HEK293 (cell line): Measurements from ENCODE around the gene TAPBP.

Source experiments
- KLF1 ChIP-seq: fragments of 450-650 bp; formaldehyde crosslinking; IDR thresholded peaks from 2 replicates; pipeline ENCODE4 v1.5.1; 2016; ENCODE audit warnings: missing biosample characterization, missing genetic modification characterization
- KLF10 ChIP-seq: fragments of 450-650 bp; IDR thresholded peaks from 2 replicates; pipeline ENCODE4 v1.5.1; 2018; ENCODE audit warnings: missing biosample characterization, mild to moderate bottlenecking, missing genetic modification characterization
- SALL2 ChIP-seq: fragments of 450-650 bp; formaldehyde crosslinking; IDR thresholded peaks from 2 replicates; pipeline ENCODE4 v1.5.0; 2017; ENCODE audit warnings: missing biosample characterization, mild to moderate bottlenecking, missing genetic modification characterization, borderline replicate concordance
- YY1 ChIP-seq: fragments of 450-650 bp; formaldehyde crosslinking; IDR thresholded peaks from 2 replicates; pipeline ENCODE4 v1.5.1; 2018; ENCODE audit warnings: missing biosample characterization, missing genetic modification characterization
- YY2 ChIP-seq: fragments of 450-650 bp; formaldehyde crosslinking; IDR thresholded peaks from 2 replicates; pipeline ENCODE4 v1.5.1; 2016; ENCODE audit warnings: missing biosample characterization, missing genetic modification characterization
- ZBTB48 ChIP-seq: fragments of 450-650 bp; formaldehyde crosslinking; IDR thresholded peaks from 2 replicates; pipeline ENCODE4 v1.5.1; 2016; ENCODE audit warnings: missing biosample characterization, missing genetic modification characterization
- ZFP41 ChIP-seq: fragments of 450-650 bp; formaldehyde crosslinking; IDR thresholded peaks from 2 replicates; pipeline ENCODE4 v1.5.1; 2016; ENCODE audit warnings: missing biosample characterization, missing genetic modification characterization, borderline replicate concordance
- ZIC2 ChIP-seq: fragments of 450-650 bp; formaldehyde crosslinking; IDR thresholded peaks from 2 replicates; pipeline ENCODE4 v1.5.1; 2016; ENCODE audit warnings: missing biosample characterization, missing genetic modification characterization
- ZNF114 ChIP-seq: fragments of 450-650 bp; formaldehyde crosslinking; IDR thresholded peaks from 2 replicates; pipeline ENCODE4 v1.5.0; 2017; ENCODE audit warnings: missing biosample characterization, missing genetic modification characterization
- ZNF157 ChIP-seq: fragments of 450-650 bp; formaldehyde crosslinking; IDR thresholded peaks from 2 replicates; pipeline ENCODE4 v1.5.1; 2016; ENCODE audit warnings: missing biosample characterization, missing genetic modification characterization
- ZNF184 ChIP-seq: fragments of 450-650 bp; IDR thresholded peaks from 2 replicates; pipeline ENCODE4 v1.5.1; 2018; ENCODE audit warnings: missing biosample characterization, mild to moderate bottlenecking, missing genetic modification characterization
- ZNF24 ChIP-seq: fragments of 450-650 bp; formaldehyde crosslinking; IDR thresholded peaks from 2 replicates; pipeline ENCODE4 v1.5.1; 2016; ENCODE audit warnings: missing biosample characterization, missing genetic modification characterization
- ZNF274 ChIP-seq, 2 experiments: fragments of 200-500 bp in 1 of 2; fragments of 450-650 bp in 1 of 2; sonication (Bioruptor generic) in 1 of 2; formaldehyde crosslinking in 1 of 2; IDR thresholded peaks; 2 replicates each; pipeline versions ENCODE4 v1.5.1 to v1.6.1; 2014 to 2016; ENCODE audit warnings: borderline replicate concordance in 1 of 2, inconsistent platforms in 1 of 2, low read length in 1 of 2, missing biosample characterization in 1 of 2, missing genetic modification characterization in 1 of 2
- ZNF341 ChIP-seq: fragments of 450-650 bp; formaldehyde crosslinking; IDR thresholded peaks from 2 replicates; pipeline ENCODE4; 2016; ENCODE audit warnings: low read depth, missing biosample characterization, missing genetic modification characterization
- ZNF366 ChIP-seq: fragments of 450-650 bp; formaldehyde crosslinking; conservative IDR thresholded peaks from 2 replicates; pipeline ENCODE4 v1.5.1; 2016; ENCODE audit warnings: missing biosample characterization, missing genetic modification characterization
- ZNF426 ChIP-seq: fragments of 450-650 bp; formaldehyde crosslinking; IDR thresholded peaks from 2 replicates; pipeline ENCODE4 v1.5.1; 2017; ENCODE audit warnings: missing biosample characterization, missing genetic modification characterization, mild to moderate bottlenecking, inconsistent platforms, moderate library complexity
- ZNF549 ChIP-seq: fragments of 450-650 bp; IDR thresholded peaks from 2 replicates; pipeline ENCODE4 v1.5.1; 2018; ENCODE audit warnings: missing biosample characterization, missing genetic modification characterization, mild to moderate bottlenecking, inconsistent platforms, moderate library complexity
- ZNF76 ChIP-seq: fragments of 450-650 bp; formaldehyde crosslinking; IDR thresholded peaks from 2 replicates; pipeline ENCODE4; 2016; ENCODE audit warnings: low read depth, missing biosample characterization, missing genetic modification characterization, borderline replicate concordance
- ZNF830 ChIP-seq: fragments of 450-650 bp; IDR thresholded peaks from 2 replicates; pipeline ENCODE4 v1.5.0; 2018; ENCODE audit warnings: missing biosample characterization, missing genetic modification characterization, low read depth, mild to moderate bottlenecking, moderate library complexity
- ZNF837 ChIP-seq: fragments of 450-650 bp; formaldehyde crosslinking; IDR thresholded peaks from 2 replicates; pipeline ENCODE4 v1.5.1; 2016; ENCODE audit warnings: missing biosample characterization, missing genetic modification characterization
- TF ChIP-seq, protein P1 (sequence below): fragments of 450-650 bp; formaldehyde crosslinking; IDR thresholded peaks from 2 replicates; pipeline ENCODE4 v1.5.1; 2016; ENCODE audit warnings: missing biosample characterization, missing genetic modification characterization
- TF ChIP-seq, protein P2 (sequence below): fragments of 450-650 bp; formaldehyde crosslinking; IDR thresholded peaks from 2 replicates; pipeline ENCODE4 v1.5.1; 2017; ENCODE audit warnings: missing biosample characterization, missing genetic modification characterization
- TF ChIP-seq, protein P3 (sequence below): fragments of 450-650 bp; formaldehyde crosslinking; IDR thresholded peaks from 2 replicates; pipeline ENCODE4 v1.5.1; 2016; ENCODE audit warnings: missing biosample characterization, missing genetic modification characterization
- TF ChIP-seq, protein P4 (sequence below): fragments of 450-650 bp; formaldehyde crosslinking; IDR thresholded peaks from 2 replicates; pipeline ENCODE4 v1.5.1; 2016; ENCODE audit warnings: missing biosample characterization, missing genetic modification characterization
- TF ChIP-seq, protein P5 (sequence below): fragments of 450-650 bp; formaldehyde crosslinking; IDR thresholded peaks from 2 replicates; pipeline ENCODE4 v1.5.1; 2016; ENCODE audit warnings: missing biosample characterization, missing genetic modification characterization
- TF ChIP-seq, protein P6 (sequence below): fragments of 450-650 bp; formaldehyde crosslinking; IDR thresholded peaks from 2 replicates; pipeline ENCODE4 v1.5.1; 2016; ENCODE audit warnings: missing biosample characterization, missing genetic modification characterization
- TF ChIP-seq, protein P7 (sequence below): fragments of 450-650 bp; formaldehyde crosslinking; IDR thresholded peaks from 2 replicates; pipeline ENCODE4 v1.5.1; 2016; ENCODE audit warnings: missing biosample characterization, missing genetic modification characterization
- TF ChIP-seq, protein P8 (sequence below): fragments of 450-650 bp; formaldehyde crosslinking; IDR thresholded peaks from 2 replicates; pipeline ENCODE4 v1.5.1; 2016; ENCODE audit warnings: missing biosample characterization, missing genetic modification characterization

Gene TAPBP

DNA sequence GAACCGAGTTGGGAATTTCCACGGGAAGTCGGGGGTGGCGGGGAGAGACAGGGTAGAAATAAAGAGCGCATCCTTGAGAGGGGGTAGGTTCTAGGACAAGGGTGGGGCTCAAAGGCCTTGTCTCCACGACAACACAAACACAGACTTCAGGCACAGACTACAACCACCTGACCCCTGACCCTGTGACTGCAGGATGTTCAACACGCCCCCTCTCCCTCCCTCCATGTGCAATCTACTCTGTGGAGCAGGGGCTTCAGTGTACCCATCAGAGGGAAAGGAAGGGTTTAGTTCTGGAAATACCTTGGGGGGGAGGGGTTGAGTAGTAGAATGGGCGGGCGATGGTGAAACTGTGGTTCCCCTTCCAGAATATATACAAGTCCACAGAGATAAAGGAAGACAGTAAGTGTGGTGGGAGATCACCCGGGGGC is 651 bp upstream of the TAPBP start (continued):
- TF ChIP-seq, protein P1, sequence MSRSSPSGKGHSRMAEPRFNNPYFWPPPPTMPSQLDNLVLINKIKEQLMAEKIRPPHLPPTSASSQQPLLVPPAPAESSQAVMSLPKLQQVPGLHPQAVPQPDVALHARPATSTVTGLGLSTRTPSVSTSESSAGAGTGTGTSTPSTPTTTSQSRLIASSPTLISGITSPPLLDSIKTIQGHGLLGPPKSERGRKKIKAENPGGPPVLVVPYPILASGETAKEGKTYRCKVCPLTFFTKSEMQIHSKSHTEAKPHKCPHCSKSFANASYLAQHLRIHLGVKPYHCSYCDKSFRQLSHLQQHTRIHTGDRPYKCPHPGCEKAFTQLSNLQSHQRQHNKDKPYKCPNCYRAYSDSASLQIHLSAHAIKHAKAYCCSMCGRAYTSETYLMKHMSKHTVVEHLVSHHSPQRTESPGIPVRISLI (tag by site-specific recombination) = no peak
- no peak for TF ChIP-seq ZFP41 (tag by site-specific recombination)
- no peak for TF ChIP-seq YY2 (tag by site-specific recombination)
- no peak for TF ChIP-seq SALL2
- TF ChIP-seq, protein P2, sequence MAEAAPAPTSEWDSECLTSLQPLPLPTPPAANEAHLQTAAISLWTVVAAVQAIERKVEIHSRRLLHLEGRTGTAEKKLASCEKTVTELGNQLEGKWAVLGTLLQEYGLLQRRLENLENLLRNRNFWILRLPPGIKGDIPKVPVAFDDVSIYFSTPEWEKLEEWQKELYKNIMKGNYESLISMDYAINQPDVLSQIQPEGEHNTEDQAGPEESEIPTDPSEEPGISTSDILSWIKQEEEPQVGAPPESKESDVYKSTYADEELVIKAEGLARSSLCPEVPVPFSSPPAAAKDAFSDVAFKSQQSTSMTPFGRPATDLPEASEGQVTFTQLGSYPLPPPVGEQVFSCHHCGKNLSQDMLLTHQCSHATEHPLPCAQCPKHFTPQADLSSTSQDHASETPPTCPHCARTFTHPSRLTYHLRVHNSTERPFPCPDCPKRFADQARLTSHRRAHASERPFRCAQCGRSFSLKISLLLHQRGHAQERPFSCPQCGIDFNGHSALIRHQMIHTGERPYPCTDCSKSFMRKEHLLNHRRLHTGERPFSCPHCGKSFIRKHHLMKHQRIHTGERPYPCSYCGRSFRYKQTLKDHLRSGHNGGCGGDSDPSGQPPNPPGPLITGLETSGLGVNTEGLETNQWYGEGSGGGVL (tag by site-specific recombination) = peak; percentile 81
- no peak for TF ChIP-seq ZNF837 (tag by site-specific recombination)
- no peak for TF ChIP-seq YY1
- no peak for TF ChIP-seq ZNF157 (tag by site-specific recombination)
- TF ChIP-seq KLF10 (tag by site-specific recombination) = no peak
- no peak for TF ChIP-seq ZNF114 (tag by site-specific recombination)
- no peak for TF ChIP-seq ZNF830 (tag by site-specific recombination)
- no peak for TF ChIP-seq ZNF184 (tag by site-specific recombination)
- no peak for TF ChIP-seq ZNF76 (tag by site-specific recombination)
- no peak for TF ChIP-seq ZNF274 (IDR thresholded peaks at IDR 0.05; ENCODE audit: low read length)
- no peak for TF ChIP-seq ZNF274 (tag by site-specific recombination; IDR thresholded peaks at IDR 0.05; ENCODE audit: borderline replicate concordance)
- TF ChIP-seq, protein P3, sequence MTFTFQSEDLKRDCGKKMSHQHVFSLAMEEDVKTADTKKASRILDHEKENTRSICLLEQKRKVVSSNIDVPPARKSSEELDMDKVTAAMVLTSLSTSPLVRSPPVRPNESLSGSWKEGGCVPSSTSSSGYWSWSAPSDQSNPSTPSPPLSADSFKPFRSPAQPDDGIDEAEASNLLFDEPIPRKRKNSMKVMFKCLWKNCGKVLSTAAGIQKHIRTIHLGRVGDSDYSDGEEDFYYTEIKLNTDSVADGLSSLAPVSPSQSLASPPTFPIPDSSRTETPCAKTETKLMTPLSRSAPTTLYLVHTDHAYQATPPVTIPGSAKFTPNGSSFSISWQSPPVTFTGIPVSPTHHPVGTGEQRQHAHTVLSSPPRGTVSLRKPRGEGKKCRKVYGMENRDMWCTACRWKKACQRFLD (tag by site-specific recombination) = no peak
- TF ChIP-seq ZNF24 (tag by site-specific recombination) = no peak
- TF ChIP-seq, protein P4, sequence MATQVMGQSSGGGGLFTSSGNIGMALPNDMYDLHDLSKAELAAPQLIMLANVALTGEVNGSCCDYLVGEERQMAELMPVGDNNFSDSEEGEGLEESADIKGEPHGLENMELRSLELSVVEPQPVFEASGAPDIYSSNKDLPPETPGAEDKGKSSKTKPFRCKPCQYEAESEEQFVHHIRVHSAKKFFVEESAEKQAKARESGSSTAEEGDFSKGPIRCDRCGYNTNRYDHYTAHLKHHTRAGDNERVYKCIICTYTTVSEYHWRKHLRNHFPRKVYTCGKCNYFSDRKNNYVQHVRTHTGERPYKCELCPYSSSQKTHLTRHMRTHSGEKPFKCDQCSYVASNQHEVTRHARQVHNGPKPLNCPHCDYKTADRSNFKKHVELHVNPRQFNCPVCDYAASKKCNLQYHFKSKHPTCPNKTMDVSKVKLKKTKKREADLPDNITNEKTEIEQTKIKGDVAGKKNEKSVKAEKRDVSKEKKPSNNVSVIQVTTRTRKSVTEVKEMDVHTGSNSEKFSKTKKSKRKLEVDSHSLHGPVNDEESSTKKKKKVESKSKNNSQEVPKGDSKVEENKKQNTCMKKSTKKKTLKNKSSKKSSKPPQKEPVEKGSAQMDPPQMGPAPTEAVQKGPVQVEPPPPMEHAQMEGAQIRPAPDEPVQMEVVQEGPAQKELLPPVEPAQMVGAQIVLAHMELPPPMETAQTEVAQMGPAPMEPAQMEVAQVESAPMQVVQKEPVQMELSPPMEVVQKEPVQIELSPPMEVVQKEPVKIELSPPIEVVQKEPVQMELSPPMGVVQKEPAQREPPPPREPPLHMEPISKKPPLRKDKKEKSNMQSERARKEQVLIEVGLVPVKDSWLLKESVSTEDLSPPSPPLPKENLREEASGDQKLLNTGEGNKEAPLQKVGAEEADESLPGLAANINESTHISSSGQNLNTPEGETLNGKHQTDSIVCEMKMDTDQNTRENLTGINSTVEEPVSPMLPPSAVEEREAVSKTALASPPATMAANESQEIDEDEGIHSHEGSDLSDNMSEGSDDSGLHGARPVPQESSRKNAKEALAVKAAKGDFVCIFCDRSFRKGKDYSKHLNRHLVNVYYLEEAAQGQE (tag by site-specific recombination) = no peak
- no peak for TF ChIP-seq ZIC2
- peak; percentile 40 for TF ChIP-seq ZNF341 (tag by site-specific recombination)
- no peak for TF ChIP-seq ZBTB48 (tag by site-specific recombination)
- TF ChIP-seq ZNF426 (tag by site-specific recombination) = no peak
- TF ChIP-seq, protein P5, sequence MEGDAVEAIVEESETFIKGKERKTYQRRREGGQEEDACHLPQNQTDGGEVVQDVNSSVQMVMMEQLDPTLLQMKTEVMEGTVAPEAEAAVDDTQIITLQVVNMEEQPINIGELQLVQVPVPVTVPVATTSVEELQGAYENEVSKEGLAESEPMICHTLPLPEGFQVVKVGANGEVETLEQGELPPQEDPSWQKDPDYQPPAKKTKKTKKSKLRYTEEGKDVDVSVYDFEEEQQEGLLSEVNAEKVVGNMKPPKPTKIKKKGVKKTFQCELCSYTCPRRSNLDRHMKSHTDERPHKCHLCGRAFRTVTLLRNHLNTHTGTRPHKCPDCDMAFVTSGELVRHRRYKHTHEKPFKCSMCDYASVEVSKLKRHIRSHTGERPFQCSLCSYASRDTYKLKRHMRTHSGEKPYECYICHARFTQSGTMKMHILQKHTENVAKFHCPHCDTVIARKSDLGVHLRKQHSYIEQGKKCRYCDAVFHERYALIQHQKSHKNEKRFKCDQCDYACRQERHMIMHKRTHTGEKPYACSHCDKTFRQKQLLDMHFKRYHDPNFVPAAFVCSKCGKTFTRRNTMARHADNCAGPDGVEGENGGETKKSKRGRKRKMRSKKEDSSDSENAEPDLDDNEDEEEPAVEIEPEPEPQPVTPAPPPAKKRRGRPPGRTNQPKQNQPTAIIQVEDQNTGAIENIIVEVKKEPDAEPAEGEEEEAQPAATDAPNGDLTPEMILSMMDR = no peak
- TF ChIP-seq KLF1 (tag by site-specific recombination) = peak; percentile 35
- TF ChIP-seq, protein P6, sequence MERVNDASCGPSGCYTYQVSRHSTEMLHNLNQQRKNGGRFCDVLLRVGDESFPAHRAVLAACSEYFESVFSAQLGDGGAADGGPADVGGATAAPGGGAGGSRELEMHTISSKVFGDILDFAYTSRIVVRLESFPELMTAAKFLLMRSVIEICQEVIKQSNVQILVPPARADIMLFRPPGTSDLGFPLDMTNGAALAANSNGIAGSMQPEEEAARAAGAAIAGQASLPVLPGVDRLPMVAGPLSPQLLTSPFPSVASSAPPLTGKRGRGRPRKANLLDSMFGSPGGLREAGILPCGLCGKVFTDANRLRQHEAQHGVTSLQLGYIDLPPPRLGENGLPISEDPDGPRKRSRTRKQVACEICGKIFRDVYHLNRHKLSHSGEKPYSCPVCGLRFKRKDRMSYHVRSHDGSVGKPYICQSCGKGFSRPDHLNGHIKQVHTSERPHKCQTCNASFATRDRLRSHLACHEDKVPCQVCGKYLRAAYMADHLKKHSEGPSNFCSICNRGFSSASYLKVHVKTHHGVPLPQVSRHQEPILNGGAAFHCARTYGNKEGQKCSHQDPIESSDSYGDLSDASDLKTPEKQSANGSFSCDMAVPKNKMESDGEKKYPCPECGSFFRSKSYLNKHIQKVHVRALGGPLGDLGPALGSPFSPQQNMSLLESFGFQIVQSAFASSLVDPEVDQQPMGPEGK (tag by site-specific recombination) = peak; percentile 33
- TF ChIP-seq, protein P7, sequence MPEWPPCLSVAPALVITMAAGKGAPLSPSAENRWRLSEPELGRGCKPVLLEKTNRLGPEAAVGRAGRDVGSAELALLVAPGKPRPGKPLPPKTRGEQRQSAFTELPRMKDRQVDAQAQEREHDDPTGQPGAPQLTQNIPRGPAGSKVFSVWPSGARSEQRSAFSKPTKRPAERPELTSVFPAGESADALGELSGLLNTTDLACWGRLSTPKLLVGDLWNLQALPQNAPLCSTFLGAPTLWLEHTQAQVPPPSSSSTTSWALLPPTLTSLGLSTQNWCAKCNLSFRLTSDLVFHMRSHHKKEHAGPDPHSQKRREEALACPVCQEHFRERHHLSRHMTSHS = no peak
- TF ChIP-seq ZNF366 (tag by site-specific recombination) = peak; percentile 18; the same call in 1 of the 2 replicates
- TF ChIP-seq, protein P8, sequence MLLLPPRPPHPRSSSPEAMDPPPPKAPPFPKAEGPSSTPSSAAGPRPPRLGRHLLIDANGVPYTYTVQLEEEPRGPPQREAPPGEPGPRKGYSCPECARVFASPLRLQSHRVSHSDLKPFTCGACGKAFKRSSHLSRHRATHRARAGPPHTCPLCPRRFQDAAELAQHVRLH = no peak
- TF ChIP-seq ZNF549 (tag by site-specific recombination) = no peak
